ENCODE measurements around the gene GXYLT2. TPM values are rescaled to one million over a fixed set of nuclear protein-coding genes. Genes with fewer than 3 reads are reported as not detected.

The GXYLT2 gene
- total and polyA plus RNA-seq, 2 of the 13 experiments (the other 11 are each of a cell fraction or from before 2014, with no cell fraction given), result 4.3 to 6.9 TPM

DNA sequence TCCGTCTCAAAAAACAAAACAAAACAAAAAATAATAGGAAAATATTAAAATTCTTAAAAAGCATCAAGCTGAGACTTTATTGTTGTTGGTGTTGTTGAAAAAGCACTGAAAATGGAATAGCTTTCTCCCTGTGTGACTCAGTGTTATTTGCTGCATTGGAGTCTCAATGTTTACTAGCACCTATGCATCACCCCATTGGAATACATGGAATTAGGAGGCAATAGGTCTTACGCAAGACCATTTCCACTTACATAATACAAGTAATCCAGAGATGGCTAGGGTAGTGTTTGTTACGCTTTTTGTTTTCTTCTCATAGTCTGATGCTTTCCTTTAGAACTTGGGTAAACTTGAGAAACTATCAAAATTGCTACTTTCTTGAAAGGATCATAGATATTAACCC is 15.2 kb downstream of the GXYLT2 start (continued):
- TF ChIP-seq, protein P1, sequence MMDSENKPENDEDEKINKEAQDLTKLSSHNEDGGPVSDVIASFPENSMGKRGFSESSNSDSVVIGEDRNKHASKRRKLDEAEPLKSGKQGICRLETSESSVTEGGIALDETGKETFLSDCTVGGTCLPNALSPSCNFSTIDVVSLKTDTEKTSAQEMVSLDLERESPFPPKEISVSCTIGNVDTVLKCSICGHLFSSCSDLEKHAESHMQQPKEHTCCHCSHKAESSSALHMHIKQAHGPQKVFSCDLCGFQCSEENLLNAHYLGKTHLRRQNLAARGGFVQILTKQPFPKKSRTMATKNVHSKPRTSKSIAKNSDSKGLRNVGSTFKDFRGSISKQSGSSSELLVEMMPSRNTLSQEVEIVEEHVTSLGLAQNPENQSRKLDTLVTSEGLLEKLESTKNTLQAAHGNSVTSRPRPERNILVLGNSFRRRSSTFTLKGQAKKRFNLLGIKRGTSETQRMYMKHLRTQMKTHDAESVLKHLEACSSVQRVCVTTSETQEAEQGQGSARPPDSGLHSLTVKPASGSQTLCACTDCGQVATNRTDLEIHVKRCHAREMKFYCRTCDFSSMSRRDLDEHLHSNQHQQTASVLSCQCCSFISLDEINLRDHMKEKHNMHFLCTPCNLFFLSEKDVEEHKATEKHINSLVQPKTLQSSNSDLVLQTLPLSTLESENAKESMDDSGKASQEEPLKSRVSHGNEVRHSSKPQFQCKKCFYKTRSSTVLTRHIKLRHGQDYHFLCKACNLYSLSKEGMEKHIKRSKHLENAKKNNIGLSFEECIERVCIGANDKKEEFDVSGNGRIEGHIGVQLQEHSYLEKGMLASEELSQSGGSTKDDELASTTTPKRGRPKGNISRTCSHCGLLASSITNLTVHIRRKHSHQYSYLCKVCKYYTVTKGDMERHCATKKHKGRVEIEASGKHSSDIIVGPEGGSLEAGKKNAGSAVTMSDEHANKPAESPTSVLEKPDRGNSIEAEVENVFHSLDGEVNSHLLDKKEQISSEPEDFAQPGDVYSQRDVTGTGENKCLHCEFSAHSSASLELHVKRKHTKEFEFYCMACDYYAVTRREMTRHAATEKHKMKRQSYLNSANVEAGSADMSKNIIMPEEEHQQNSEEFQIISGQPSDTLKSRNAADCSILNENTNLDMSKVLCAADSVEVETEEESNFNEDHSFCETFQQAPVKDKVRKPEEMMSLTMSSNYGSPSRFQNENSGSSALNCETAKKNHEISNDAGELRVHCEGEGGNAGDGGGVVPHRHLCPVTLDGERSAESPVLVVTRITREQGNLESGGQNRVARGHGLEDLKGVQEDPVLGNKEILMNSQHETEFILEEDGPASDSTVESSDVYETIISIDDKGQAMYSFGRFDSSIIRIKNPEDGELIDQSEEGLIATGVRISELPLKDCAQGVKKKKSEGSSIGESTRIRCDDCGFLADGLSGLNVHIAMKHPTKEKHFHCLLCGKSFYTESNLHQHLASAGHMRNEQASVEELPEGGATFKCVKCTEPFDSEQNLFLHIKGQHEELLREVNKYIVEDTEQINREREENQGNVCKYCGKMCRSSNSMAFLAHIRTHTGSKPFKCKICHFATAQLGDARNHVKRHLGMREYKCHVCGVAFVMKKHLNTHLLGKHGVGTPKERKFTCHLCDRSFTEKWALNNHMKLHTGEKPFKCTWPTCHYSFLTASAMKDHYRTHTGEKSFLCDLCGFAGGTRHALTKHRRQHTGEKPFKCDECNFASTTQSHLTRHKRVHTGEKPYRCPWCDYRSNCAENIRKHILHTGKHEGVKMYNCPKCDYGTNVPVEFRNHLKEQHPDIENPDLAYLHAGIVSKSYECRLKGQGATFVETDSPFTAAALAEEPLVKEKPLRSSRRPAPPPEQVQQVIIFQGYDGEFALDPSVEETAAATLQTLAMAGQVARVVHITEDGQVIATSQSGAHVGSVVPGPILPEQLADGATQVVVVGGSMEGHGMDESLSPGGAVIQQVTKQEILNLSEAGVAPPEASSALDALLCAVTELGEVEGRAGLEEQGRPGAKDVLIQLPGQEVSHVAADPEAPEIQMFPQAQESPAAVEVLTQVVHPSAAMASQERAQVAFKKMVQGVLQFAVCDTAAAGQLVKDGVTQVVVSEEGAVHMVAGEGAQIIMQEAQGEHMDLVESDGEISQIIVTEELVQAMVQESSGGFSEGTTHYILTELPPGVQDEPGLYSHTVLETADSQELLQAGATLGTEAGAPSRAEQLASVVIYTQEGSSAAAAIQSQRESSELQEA (CRISPR knock-in tag; IDR thresholded peaks at IDR 0.05; ENCODE audit: not compliant biosample characterization), result no peak
- TF ChIP-seq ESRRA (CRISPR knock-in tag; IDR thresholded peaks at IDR 0.05; ENCODE audit: low read depth) (no peak), HMG20A (CRISPR knock-in tag; IDR thresholded peaks at IDR 0.05; ENCODE audit: borderline replicate concordance) (peak; percentile 83; the same call in 1 of the 2 replicates), GTF3A (CRISPR knock-in tag; conservative IDR thresholded peaks at IDR 0.05) (no peak), SMAD3 (CRISPR knock-in tag; IDR thresholded peaks at IDR 0.05) (no peak), ZNF644 (CRISPR knock-in tag; IDR thresholded peaks at IDR 0.05; ENCODE audit: low read depth) (peak; percentile 81), GATAD2A (CRISPR knock-in tag; IDR thresholded peaks at IDR 0.05) (peak; percentile 81), ZFY (CRISPR knock-in tag; IDR thresholded peaks at IDR 0.05) (no peak), FOXO1 (CRISPR knock-in tag; IDR thresholded peaks at IDR 0.05) (peak; percentile 56; the same call in 1 of the 2 replicates)
- TF ChIP-seq, protein P2, sequence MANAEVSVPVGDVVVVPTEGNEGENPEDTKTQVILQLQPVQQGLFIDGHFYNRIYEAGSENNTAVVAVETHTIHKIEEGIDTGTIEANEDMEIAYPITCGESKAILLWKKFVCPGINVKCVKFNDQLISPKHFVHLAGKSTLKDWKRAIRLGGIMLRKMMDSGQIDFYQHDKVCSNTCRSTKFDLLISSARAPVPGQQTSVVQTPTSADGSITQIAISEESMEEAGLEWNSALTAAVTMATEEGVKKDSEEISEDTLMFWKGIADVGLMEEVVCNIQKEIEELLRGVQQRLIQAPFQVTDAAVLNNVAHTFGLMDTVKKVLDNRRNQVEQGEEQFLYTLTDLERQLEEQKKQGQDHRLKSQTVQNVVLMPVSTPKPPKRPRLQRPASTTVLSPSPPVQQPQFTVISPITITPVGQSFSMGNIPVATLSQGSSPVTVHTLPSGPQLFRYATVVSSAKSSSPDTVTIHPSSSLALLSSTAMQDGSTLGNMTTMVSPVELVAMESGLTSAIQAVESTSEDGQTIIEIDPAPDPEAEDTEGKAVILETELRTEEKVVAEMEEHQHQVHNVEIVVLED (CRISPR knock-in tag; IDR thresholded peaks at IDR 0.05; ENCODE audit: borderline replicate concordance), result no peak
- TF ChIP-seq, protein P3, sequence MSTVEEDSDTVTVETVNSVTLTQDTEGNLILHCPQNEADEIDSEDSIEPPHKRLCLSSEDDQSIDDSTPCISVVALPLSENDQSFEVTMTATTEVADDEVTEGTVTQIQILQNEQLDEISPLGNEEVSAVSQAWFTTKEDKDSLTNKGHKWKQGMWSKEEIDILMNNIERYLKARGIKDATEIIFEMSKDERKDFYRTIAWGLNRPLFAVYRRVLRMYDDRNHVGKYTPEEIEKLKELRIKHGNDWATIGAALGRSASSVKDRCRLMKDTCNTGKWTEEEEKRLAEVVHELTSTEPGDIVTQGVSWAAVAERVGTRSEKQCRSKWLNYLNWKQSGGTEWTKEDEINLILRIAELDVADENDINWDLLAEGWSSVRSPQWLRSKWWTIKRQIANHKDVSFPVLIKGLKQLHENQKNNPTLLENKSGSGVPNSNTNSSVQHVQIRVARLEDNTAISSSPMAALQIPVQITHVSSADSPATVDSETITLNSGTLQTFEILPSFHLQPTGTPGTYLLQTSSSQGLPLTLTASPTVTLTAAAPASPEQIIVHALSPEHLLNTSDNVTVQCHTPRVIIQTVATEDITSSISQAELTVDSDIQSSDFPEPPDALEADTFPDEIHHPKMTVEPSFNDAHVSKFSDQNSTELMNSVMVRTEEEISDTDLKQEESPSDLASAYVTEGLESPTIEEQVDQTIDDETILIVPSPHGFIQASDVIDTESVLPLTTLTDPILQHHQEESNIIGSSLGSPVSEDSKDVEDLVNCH (CRISPR knock-in tag; IDR thresholded peaks at IDR 0.05), result no peak
- TF ChIP-seq, protein P4, sequence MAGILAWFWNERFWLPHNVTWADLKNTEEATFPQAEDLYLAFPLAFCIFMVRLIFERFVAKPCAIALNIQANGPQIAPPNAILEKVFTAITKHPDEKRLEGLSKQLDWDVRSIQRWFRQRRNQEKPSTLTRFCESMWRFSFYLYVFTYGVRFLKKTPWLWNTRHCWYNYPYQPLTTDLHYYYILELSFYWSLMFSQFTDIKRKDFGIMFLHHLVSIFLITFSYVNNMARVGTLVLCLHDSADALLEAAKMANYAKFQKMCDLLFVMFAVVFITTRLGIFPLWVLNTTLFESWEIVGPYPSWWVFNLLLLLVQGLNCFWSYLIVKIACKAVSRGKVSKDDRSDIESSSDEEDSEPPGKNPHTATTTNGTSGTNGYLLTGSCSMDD (CRISPR knock-in tag; IDR thresholded peaks at IDR 0.05), result no peak
- TF ChIP-seq, protein P5, sequence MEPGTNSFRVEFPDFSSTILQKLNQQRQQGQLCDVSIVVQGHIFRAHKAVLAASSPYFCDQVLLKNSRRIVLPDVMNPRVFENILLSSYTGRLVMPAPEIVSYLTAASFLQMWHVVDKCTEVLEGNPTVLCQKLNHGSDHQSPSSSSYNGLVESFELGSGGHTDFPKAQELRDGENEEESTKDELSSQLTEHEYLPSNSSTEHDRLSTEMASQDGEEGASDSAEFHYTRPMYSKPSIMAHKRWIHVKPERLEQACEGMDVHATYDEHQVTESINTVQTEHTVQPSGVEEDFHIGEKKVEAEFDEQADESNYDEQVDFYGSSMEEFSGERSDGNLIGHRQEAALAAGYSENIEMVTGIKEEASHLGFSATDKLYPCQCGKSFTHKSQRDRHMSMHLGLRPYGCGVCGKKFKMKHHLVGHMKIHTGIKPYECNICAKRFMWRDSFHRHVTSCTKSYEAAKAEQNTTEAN (CRISPR knock-in tag; conservative IDR thresholded peaks at IDR 0.05), result no peak
- TF ChIP-seq, protein P6, sequence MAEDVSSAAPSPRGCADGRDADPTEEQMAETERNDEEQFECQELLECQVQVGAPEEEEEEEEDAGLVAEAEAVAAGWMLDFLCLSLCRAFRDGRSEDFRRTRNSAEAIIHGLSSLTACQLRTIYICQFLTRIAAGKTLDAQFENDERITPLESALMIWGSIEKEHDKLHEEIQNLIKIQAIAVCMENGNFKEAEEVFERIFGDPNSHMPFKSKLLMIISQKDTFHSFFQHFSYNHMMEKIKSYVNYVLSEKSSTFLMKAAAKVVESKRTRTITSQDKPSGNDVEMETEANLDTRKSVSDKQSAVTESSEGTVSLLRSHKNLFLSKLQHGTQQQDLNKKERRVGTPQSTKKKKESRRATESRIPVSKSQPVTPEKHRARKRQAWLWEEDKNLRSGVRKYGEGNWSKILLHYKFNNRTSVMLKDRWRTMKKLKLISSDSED (CRISPR knock-in tag; IDR thresholded peaks at IDR 0.05), result no peak

All from HepG2 (cell line).